Prostate gland (tissue), 2 donors: ENCODE measurements around the gene RAB24. TPM values are rescaled to one million over a fixed set of nuclear protein-coding genes. Genes with fewer than 3 reads are reported as not detected.

Experiments used
- DNase-seq: peaks from one replicate; pipeline ENCODE4 v3.0.0-alpha.2; 2019; ENCODE audit warnings: low spot score
- H3K27ac ChIP-seq, 2 donors: fragments of 200-600 bp; sonication (generic); 2 replicates each; pipeline ENCODE4 v1.5.1; 2017 to 2019
- H3K27me3 ChIP-seq: fragments of 200-600 bp; sonication (generic); replicated peaks from 2 replicates; pipeline ENCODE4 v1.5.1; 2019; ENCODE audit not compliant: insufficient read depth
- H3K36me3 ChIP-seq, 2 donors: fragments of 200-600 bp; sonication (generic); 1 replicate in 1 of 2; 2 replicates in 1 of 2; pipeline versions ENCODE4 v1.5.1 to v1.8.1; 2017 to 2019
- H3K4me1 ChIP-seq: fragments of 200-600 bp; sonication (generic); replicated peaks from 2 replicates; pipeline ENCODE4 v1.5.1; 2019
- H3K4me3 ChIP-seq, 2 donors: fragments of 200-600 bp; sonication (generic); 2 replicates each; pipeline ENCODE4 v1.5.1; 2017 to 2019
- H3K9me3 ChIP-seq: fragments of 200-600 bp; sonication (generic); 2 replicates; pipeline ENCODE4 v1.5.1; 2017
- CTCF ChIP-seq, 4 experiments: fragments of 200-600 bp in 2 of 4; fragments of 450-650 bp in 2 of 4; sonication (generic) in 2 of 4; IDR thresholded peaks; 1 replicate in 3 of 4; 2 replicates in 1 of 4; pipeline ENCODE4 v1.5.1; 2016 to 2019; ENCODE audit warnings: antibody characterized with exemption in 4 of 4, mild to moderate bottlenecking in 2 of 4, moderate library complexity in 2 of 4
- POLR2A ChIP-seq: fragments of 450-650 bp; IDR thresholded peaks from one replicate; pipeline ENCODE4 v1.6.1; 2016; ENCODE audit warnings: antibody characterized with exemption, mild to moderate bottlenecking
- POLR2AphosphoS5 ChIP-seq: sonication (generic); formaldehyde crosslinking; IDR thresholded peaks from one replicate; pipeline ENCODE4 v1.6.1; 2017; ENCODE audit warnings: antibody characterized with exemption
- WGBS: methylation state at CpG from one replicate; pipeline ENCODE4 v1.1.5; 2018; 5-methylcytosine and 5-hydroxymethylcytosine counted together
- intact Hi-C: fragments of 100-400 bp; cut with DNase I; formaldehyde crosslinking; loops from one replicate; pipeline ENCODE4 v1.14.2; 2022
- total RNA-seq, 2 donors: library from RNA; depleted of rRNA; stranded (reverse); fragments of >200 nt; gene quantifications; one replicate each; pipeline ENCODE4 v1.1.0, GENCODE V29; 2016

The RAB24 gene
- total RNA-seq, 2 donors from 2014 or later, result 30.0 to 30.4 TPM

- no peaks in the 10 kb centered on the region for H3K9me3 ChIP-seq
- peaks cover 0 to 2% of the 10 kb centered on the region in 2 donors for H3K36me3 ChIP-seq
- no peaks in the 10 kb centered on the region for H3K27me3 ChIP-seq
- intact Hi-C loops, result no loop called here
- no peaks in the 10 kb centered on the region for H3K4me1 ChIP-seq
- 64% methylated on average over 1 of the region's 1 CpG for WGBS
- no peak for TF ChIP-seq CTCF (IDR thresholded peaks at IDR 0.05)
- DNase-seq, result no peak
- H3K4me3 ChIP-seq, result no peak overlapping the region
- no peak overlapping the region for H3K27ac ChIP-seq
Measured at GRCh38 chr5:177276886-177277285, 26.6 kb downstream of the RAB24 start.

GRCh38 chr5:177275883-177276282 is 27.6 kb downstream of the RAB24 start:
- H3K36me3 ChIP-seq, result no peaks in the 10 kb centered on the region
- DNase-seq, result no peak
- H3K27ac ChIP-seq, result no peak overlapping the region
- WGBS, result 87% methylated on average over 6 of the region's 6 CpGs
- H3K9me3 ChIP-seq, result no peaks in the 10 kb centered on the region
- no peaks in the 10 kb centered on the region for H3K27me3 ChIP-seq
- intact Hi-C loops, result no loop called here
- TF ChIP-seq POLR2AphosphoS5 (no peak), CTCF (IDR thresholded peaks at IDR 0.05) (no peak), POLR2A (no peak)
- H3K4me1 ChIP-seq, result no peaks in the 10 kb centered on the region
- H3K4me3 ChIP-seq, result no peak overlapping the region

- Histone ChIP-seq H3K9me3 (no peaks in the 10 kb centered on the region), H3K36me3 (no peaks in the 10 kb centered on the region), H3K4me1 (no peaks in the 10 kb centered on the region), H3K4me3 (no peak overlapping the region), H3K27ac (no peak overlapping the region), H3K27me3 (no peaks in the 10 kb centered on the region)
- TF ChIP-seq POLR2A (no peak), POLR2AphosphoS5 (no peak), CTCF (IDR thresholded peaks at IDR 0.05) (no peak)
- intact Hi-C loops, result no loop called here
- no peak for DNase-seq
- 86% methylated on average over 4 of the region's 4 CpGs for WGBS
Measured at GRCh38 chr5:177271113-177271512, 32.4 kb downstream of the RAB24 start.

- DNase-seq, result no peak
- Histone ChIP-seq H3K4me1 (no peaks in the 10 kb centered on the region), H3K4me3 (no peak overlapping the region), H3K36me3 (peaks cover 0 to 2% of the 10 kb centered on the region in 2 donors), H3K9me3 (no peaks in the 10 kb centered on the region), H3K27me3 (no peaks in the 10 kb centered on the region), H3K27ac (no peak overlapping the region)
- 77% methylated on average over 3 of the region's 3 CpGs for WGBS
- TF ChIP-seq POLR2A, result no peak
- no peak for TF ChIP-seq CTCF (IDR thresholded peaks at IDR 0.05)
- TF ChIP-seq POLR2AphosphoS5, result no peak
- intact Hi-C loops, result no loop called here
Measured at GRCh38 chr5:177270653-177271052, 32.9 kb downstream of the RAB24 start.

GRCh38 chr5:177269976-177270375 is 33.5 kb downstream of the RAB24 start:
- WGBS, result 47% methylated on average over 3 of the region's 3 CpGs
- H3K4me1 ChIP-seq, result no peaks in the 10 kb centered on the region
- no peaks in the 10 kb centered on the region for H3K27me3 ChIP-seq
- H3K36me3 ChIP-seq, result peaks cover 0 to 5% of the 10 kb centered on the region in 2 donors
- TF ChIP-seq POLR2A (no peak), POLR2AphosphoS5 (no peak), CTCF (IDR thresholded peaks at IDR 0.05) (no peak)
- no peak for DNase-seq
- H3K4me3 ChIP-seq, result no peak overlapping the region
- no peaks in the 10 kb centered on the region for H3K9me3 ChIP-seq
- intact Hi-C loops, result no loop called here
- H3K27ac ChIP-seq, result no peak overlapping the region
